HepG2 (cell line): ENCODE results near the gene TMEM141. TPM values are rescaled to one million over a fixed set of nuclear protein-coding genes. Genes with fewer than 3 reads are reported as not detected.

Experiments
- ATAC-seq: fragments of 200-7000 bp; cut with Tn5 transposase; 3 replicates; pipeline ENCODE4 v1.9.1; 2020; ENCODE audit warnings: mild to moderate bottlenecking, moderate library complexity
- BruUV-seq: library from RNA; stranded (reverse); fragments of 400-500 nt; replicated peaks from 2 replicates; lab custom pipeline; 2021; lab: Mats Ljungman, UMichigan
- CTCF ChIA-PET: fragments of 300-600 bp; formaldehyde crosslinking; extraction: SDS; loops from one replicate; lab custom pipeline; 2021; ENCODE audit warnings: low total read pairs, inconsistent platforms, low intra/inter-chr PET ratio; lab: Yijun Ruan, JAX
- POLR2A ChIA-PET: fragments of 350-600 bp; sonication (Branson Sonifier 250); formaldehyde crosslinking; loops from one replicate; lab custom pipeline; 2020; ENCODE audit warnings: antibody characterized with exemption, inconsistent platforms; lab: Yijun Ruan, JAX
- DNase-seq: peaks from one replicate; pipeline ENCODE4 v3.0.0-alpha.2; 2015; ENCODE audit warnings: low spot score
- FAIRE-seq: peaks from 3 replicates; lab custom pipeline; 2011; peaks lifted over from hg19 to GRCh38; lab: Jason Lieb, UNC
- H2AFZ ChIP-seq: one replicate; pipeline ENCODE4 v1.6.1; 2011; ENCODE audit warnings: low read length, inconsistent platforms
- H3K27ac ChIP-seq: fragments of 300-600 bp; 3 replicates; pipeline ENCODE4 v1.8.0; 2011; ENCODE audit warnings: mixed run types, mild to moderate bottlenecking, mixed read lengths, low read length, inconsistent platforms; ENCODE audit not compliant: insufficient read depth; ENCODE audit errors: extremely low read length
- H3K27me3 ChIP-seq, 2 experiments: fragments of 200-600 bp in 1 of 2; 2 replicates in 1 of 2; 3 replicates in 1 of 2; pipeline versions ENCODE4 v1.6.0 to v1.8.0; 2011; ENCODE audit warnings: low read length in 2 of 2, mild to moderate bottlenecking in 2 of 2, moderate library complexity in 2 of 2, inconsistent platforms in 1 of 2; ENCODE audit not compliant: insufficient read depth in 2 of 2, control insufficient read depth in 1 of 2
- H3K36me3 ChIP-seq, 2 experiments: fragments of 200-600 bp in 1 of 2; replicated peaks in 1 of 2; 2 replicates in 1 of 2; 3 replicates in 1 of 2; pipeline versions ENCODE4 v1.5.1 to v1.8.0; 2011; ENCODE audit warnings: low read length in 2 of 2, inconsistent platforms in 1 of 2; ENCODE audit not compliant: insufficient read depth in 2 of 2, control insufficient read depth in 1 of 2
- H3K4me1 ChIP-seq: 2 replicates; pipeline ENCODE4 v1.5.1; 2012; ENCODE audit warnings: low read length, inconsistent platforms; ENCODE audit not compliant: insufficient read depth
- H3K4me2 ChIP-seq: 2 replicates; pipeline ENCODE4 v1.6.0; 2011; ENCODE audit warnings: low read depth, low read length, inconsistent platforms
- H3K4me3 ChIP-seq, 3 experiments: fragments of 200-600 bp in 1 of 3; sonication (generic), shearing (Covaris generic) in 1 of 3; replicated peaks in 1 of 3; 2 replicates each; pipeline ENCODE4 v1.5.1; 2011 to 2016; ENCODE audit warnings: low read length in 3 of 3, inconsistent platforms in 2 of 3, low read depth in 2 of 3, mild to moderate bottlenecking in 2 of 3, control low read depth in 1 of 3, mixed read lengths in 1 of 3; ENCODE audit not compliant: insufficient read depth in 1 of 3
- H3K79me2 ChIP-seq: one replicate; pipeline ENCODE4 v1.6.1; 2011; ENCODE audit warnings: low read length, inconsistent platforms; ENCODE audit not compliant: insufficient read depth
- H3K9ac ChIP-seq: 2 replicates; pipeline ENCODE4 v1.6.0; 2011; ENCODE audit warnings: mild to moderate bottlenecking, low read depth, low read length, inconsistent platforms; ENCODE audit not compliant: insufficient read depth
- H3K9me3 ChIP-seq: 2 replicates; pipeline ENCODE4 v1.5.1; 2012; ENCODE audit warnings: mild to moderate bottlenecking, low read length
- H4K20me1 ChIP-seq: 2 replicates; pipeline ENCODE4 v1.6.0; 2011; ENCODE audit warnings: inconsistent platforms, mild to moderate bottlenecking, low read length, moderate library complexity; ENCODE audit not compliant: insufficient read depth
- ARHGAP35 ChIP-seq: sonication (generic); formaldehyde crosslinking; IDR thresholded peaks from 2 replicates; pipeline ENCODE4 v1.9.0; 2022; ENCODE audit warnings: mild to moderate bottlenecking, inconsistent platforms, moderate library complexity, missing genetic modification reagents, borderline replicate concordance
- ARID3A ChIP-seq: IDR thresholded peaks from 2 replicates; pipeline ENCODE4 v1.6.1; 2012; ENCODE audit warnings: low read depth, low read length, improper control_type of control experiment
- ATF7 ChIP-seq, 2 experiments: fragments of 450-650 bp in 1 of 2; sonication (generic) in 1 of 2; formaldehyde crosslinking in 1 of 2; IDR thresholded peaks; 2 replicates each; pipeline versions ENCODE4 v1.4.0 to v1.6.1; 2016 to 2020; ENCODE audit warnings: antibody characterized with exemption in 1 of 2, mild to moderate bottlenecking in 1 of 2, missing genetic modification reagents in 1 of 2
- BRD4 ChIP-seq: sonication (generic); formaldehyde crosslinking; IDR thresholded peaks from 2 replicates; pipeline ENCODE4 v1.4.0; 2020; ENCODE audit warnings: missing genetic modification reagents
- ELF1 ChIP-seq: sonication (generic); formaldehyde crosslinking; IDR thresholded peaks from 2 replicates; pipeline ENCODE4 v1.4.0; 2020; ENCODE audit warnings: missing genetic modification reagents
- ELF3 ChIP-seq: IDR thresholded peaks from 2 replicates; pipeline ENCODE4 v1.6.1; 2016; ENCODE audit warnings: missing genetic modification reagents, missing compliant biosample characterization
- MTF2 ChIP-seq: sonication (generic); formaldehyde crosslinking; IDR thresholded peaks from 2 replicates; pipeline ENCODE4 v1.5.0; 2020; ENCODE audit warnings: missing genetic modification reagents, borderline replicate concordance
- PBX2 ChIP-seq: IDR thresholded peaks from 2 replicates; pipeline ENCODE4 v1.6.1; 2016; ENCODE audit warnings: control low read depth
- PHF5A ChIP-seq: IDR thresholded peaks from one replicate; pipeline ENCODE4 v1.6.1; 2018; ENCODE audit warnings: low read depth, missing genetic modification reagents; ENCODE audit not compliant: unreplicated experiment
- RFX5 ChIP-seq: IDR thresholded peaks from 2 replicates; pipeline ENCODE4 v1.6.1; 2011; ENCODE audit warnings: low read depth, low read length, improper control_type of control experiment
- SAFB2 ChIP-seq: sonication (generic); formaldehyde crosslinking; IDR thresholded peaks from 2 replicates; pipeline ENCODE4 v1.5.1; 2020; ENCODE audit warnings: missing genetic modification reagents, low read depth, mild to moderate bottlenecking, borderline replicate concordance
- ZNF30 ChIP-seq: sonication (generic); formaldehyde crosslinking; IDR thresholded peaks from 2 replicates; pipeline ENCODE4 v1.5.0; 2020; ENCODE audit warnings: mild to moderate bottlenecking, missing genetic modification reagents
- ZNF549 ChIP-seq: sonication (generic); formaldehyde crosslinking; IDR thresholded peaks from 2 replicates; pipeline ENCODE4 v1.5.0; 2020; ENCODE audit warnings: missing genetic modification reagents
- ZZZ3 ChIP-seq: sonication (generic); formaldehyde crosslinking; IDR thresholded peaks from 2 replicates; pipeline ENCODE4 v1.4.0; 2020; ENCODE audit warnings: missing genetic modification reagents, mild to moderate bottlenecking, borderline replicate concordance
- WGBS: methylation state at CpG from one replicate; pipeline ENCODE4 v1.1.6; 2017; ENCODE audit warnings: low lambda C conversion rate; 5-methylcytosine and 5-hydroxymethylcytosine counted together
- in situ Hi-C: cut with HindIII; loops from 2 replicates; pipeline ENCODE4 v1.10.0; 2017; ENCODE audit warnings: low pct_unique_long_range_greater_than_20kb; ENCODE audit not compliant: extremely low pct_ligation_motif_present
- intact Hi-C: fragments of 100-400 bp; cut with micrococcal nuclease; formaldehyde crosslinking; loops from one replicate; pipeline ENCODE4 v1.10.0; 2022; ENCODE audit not compliant: unreplicated experiment
- polyA plus RNA-seq, 8 experiments: library from polyadenylated mRNA; depleted of rRNA in 3 of 8; stranded (reverse) in 7 of 8; unstranded in 1 of 8; fragments of >200 nt; fragmentation: Illumina TruSeq in 4 of 8; extraction: Trizol in 4 of 8; gene quantifications; 2 replicates each; pipeline versions ENCODE4 v1.2.1 to v1.2.3, GENCODE V29; 2011 to 2016; ENCODE audit warnings: low read depth in 4 of 8, missing spikeins in 1 of 8, mixed read lengths in 1 of 8; ENCODE audit not compliant: insufficient read depth in 1 of 8
- total RNA-seq, 5 experiments: library from RNA; depleted of rRNA; stranded (reverse); fragments of >200 nt; fragmentation: Illumina TruSeq; extraction: Trizol; gene quantifications; 2 replicates each; pipeline ENCODE4 v1.2.3, GENCODE V29; 2016; ENCODE audit warnings: low read depth in 1 of 5
- TF ChIP-seq, protein P1 (sequence below): sonication (generic); formaldehyde crosslinking; IDR thresholded peaks from 2 replicates; pipeline ENCODE4 v1.4.0; 2020; ENCODE audit warnings: mild to moderate bottlenecking, missing genetic modification reagents, borderline replicate concordance
- TF ChIP-seq, protein P2 (sequence below), 2 experiments: sonication (generic) in 1 of 2; formaldehyde crosslinking in 1 of 2; IDR thresholded peaks; 2 replicates each; pipeline versions ENCODE4 v1.4.0 to v1.6.1; 2018 to 2020; ENCODE audit warnings: missing genetic modification reagents in 2 of 2, borderline replicate concordance in 1 of 2, low read depth in 1 of 2, mild to moderate bottlenecking in 1 of 2, missing biosample characterization in 1 of 2

Gene TMEM141
- total and polyA plus RNA-seq, 2 of the 13 experiments (the other 11 are each of a cell fraction or from before 2014, with no cell fraction given): 81.0 to 202 TPM

GRCh38 chr9:136742591-136743391 is 48.4 kb upstream of the TMEM141 start, which contains the start of gene LCN10:
TSS of gene LCN10 (minus strand) at chr9:136742940. CDS start at chr9:136742903, 37 bp downstream.
- intact Hi-C loops: no loop called here
- Histone ChIP-seq H3K4me2 (peak within 1 kb of the TSS; percentile 58), H3K9me3 (no peaks in the 10 kb centered on the region), H3K36me3 (no peaks in the 10 kb centered on the region), H3K9ac (no peak within 1 kb of the TSS), H3K4me1 (peaks cover 25% of the 10 kb centered on the region), H3K79me2 (no peaks in the 10 kb centered on the region), H3K27ac (no peak within 1 kb of the TSS), H2AFZ (no peak within 1 kb of the TSS), H3K27me3 (peaks cover 23 to 88% of the 10 kb centered on the region in 2 experiments), H4K20me1 (no peaks in the 10 kb centered on the region), H3K4me3 (peak within 1 kb of the TSS in 2 of 3 experiments; percentile 6 to 53; a peak in 3 of 6 replicates)
- ChIA-PET CTCF (no interaction called here), POLR2A (interaction anchor here (0.5 to 5.2 kb wide), 2 partner anchors 14 to 21 kb away, joined by 3 to 27 read pairs; no protein-coding TSS in a partner anchor)
- FAIRE-seq (no peak), DNase-seq (peak; percentile 49), ATAC-seq (peak; percentile 69)
- in situ Hi-C loops: no loop called here
- WGBS: 0% methylated on average over 1 of the region's 25 CpGs
- no TSS peak for BruUV-seq
- TF ChIP-seq, protein P1, sequence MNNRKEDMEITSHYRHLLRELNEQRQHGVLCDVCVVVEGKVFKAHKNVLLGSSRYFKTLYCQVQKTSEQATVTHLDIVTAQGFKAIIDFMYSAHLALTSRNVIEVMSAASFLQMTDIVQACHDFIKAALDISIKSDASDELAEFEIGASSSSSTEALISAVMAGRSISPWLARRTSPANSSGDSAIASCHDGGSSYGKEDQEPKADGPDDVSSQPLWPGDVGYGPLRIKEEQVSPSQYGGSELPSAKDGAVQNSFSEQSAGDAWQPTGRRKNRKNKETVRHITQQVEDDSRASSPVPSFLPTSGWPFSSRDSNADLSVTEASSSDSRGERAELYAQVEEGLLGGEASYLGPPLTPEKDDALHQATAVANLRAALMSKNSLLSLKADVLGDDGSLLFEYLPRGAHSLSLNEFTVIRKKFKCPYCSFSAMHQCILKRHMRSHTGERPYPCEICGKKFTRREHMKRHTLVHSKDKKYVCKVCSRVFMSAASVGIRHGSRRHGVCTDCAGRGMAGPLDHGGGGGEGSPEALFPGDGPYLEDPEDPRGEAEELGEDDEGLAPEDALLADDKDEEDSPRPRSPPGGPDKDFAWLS: no peak
- TF ChIP-seq ZNF549 (CRISPR knock-in tag): no peak
- TF ChIP-seq ELF1 (CRISPR knock-in tag): no peak
- TF ChIP-seq ARHGAP35 (CRISPR knock-in tag): no peak
- TF ChIP-seq MTF2 (CRISPR knock-in tag): no peak
- no peak for TF ChIP-seq ZNF30 (CRISPR knock-in tag)
- no peak for TF ChIP-seq ZZZ3 (CRISPR knock-in tag)
- no peak for TF ChIP-seq BRD4 (CRISPR knock-in tag)
- TF ChIP-seq PBX2 (CRISPR knock-in tag): no peak
- TF ChIP-seq PHF5A (CRISPR knock-in tag): no peak
- TF ChIP-seq SAFB2 (CRISPR knock-in tag): no peak
- no peak for TF ChIP-seq ELF3 (CRISPR knock-in tag)
- TF ChIP-seq RFX5: no peak
- TF ChIP-seq ARID3A: no peak
- TF ChIP-seq ATF7 (IDR thresholded peaks at IDR 0.05): no peak
- no peak for TF ChIP-seq ATF7 (CRISPR knock-in tag; IDR thresholded peaks at IDR 0.05)
- TF ChIP-seq, protein P2, sequence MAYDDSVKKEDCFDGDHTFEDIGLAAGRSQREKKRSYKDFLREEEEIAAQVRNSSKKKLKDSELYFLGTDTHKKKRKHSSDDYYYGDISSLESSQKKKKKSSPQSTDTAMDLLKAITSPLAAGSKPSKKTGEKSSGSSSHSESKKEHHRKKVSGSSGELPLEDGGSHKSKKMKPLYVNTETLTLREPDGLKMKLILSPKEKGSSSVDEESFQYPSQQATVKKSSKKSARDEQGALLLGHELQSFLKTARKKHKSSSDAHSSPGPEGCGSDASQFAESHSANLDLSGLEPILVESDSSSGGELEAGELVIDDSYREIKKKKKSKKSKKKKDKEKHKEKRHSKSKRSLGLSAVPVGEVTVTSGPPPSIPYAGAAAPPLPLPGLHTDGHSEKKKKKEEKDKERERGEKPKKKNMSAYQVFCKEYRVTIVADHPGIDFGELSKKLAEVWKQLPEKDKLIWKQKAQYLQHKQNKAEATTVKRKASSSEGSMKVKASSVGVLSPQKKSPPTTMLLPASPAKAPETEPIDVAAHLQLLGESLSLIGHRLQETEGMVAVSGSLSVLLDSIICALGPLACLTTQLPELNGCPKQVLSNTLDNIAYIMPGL (CRISPR knock-in tag; IDR thresholded peaks at IDR 0.05; ENCODE audit: borderline replicate concordance in 1 of 2, low read depth in 1 of 2): peak in 1 of 2 experiments; percentile 53; a peak in 1 of 4 replicates
